HFF-Myc (cell line): ENCODE measurements around the gene TUBGCP2.

Source experiments
- DNase-seq: peaks from one replicate; pipeline ENCODE4 v3.0.0-alpha.2; 2011; ENCODE audit warnings: low read depth; ENCODE audit errors: extremely low read depth
- H3K4me3 ChIP-seq: replicated peaks from 2 replicates; pipeline ENCODE4 v1.5.1; 2011; ENCODE audit warnings: low read depth, mild to moderate bottlenecking, control low read depth, low read length
- TF ChIP-seq, protein P1 (sequence below): IDR thresholded peaks from 2 replicates; pipeline ENCODE4 v1.5.1; 2012; ENCODE audit warnings: mild to moderate bottlenecking, low read depth, low read length, control low read depth; ENCODE audit errors: missing control alignments

The TUBGCP2 gene

DNA sequence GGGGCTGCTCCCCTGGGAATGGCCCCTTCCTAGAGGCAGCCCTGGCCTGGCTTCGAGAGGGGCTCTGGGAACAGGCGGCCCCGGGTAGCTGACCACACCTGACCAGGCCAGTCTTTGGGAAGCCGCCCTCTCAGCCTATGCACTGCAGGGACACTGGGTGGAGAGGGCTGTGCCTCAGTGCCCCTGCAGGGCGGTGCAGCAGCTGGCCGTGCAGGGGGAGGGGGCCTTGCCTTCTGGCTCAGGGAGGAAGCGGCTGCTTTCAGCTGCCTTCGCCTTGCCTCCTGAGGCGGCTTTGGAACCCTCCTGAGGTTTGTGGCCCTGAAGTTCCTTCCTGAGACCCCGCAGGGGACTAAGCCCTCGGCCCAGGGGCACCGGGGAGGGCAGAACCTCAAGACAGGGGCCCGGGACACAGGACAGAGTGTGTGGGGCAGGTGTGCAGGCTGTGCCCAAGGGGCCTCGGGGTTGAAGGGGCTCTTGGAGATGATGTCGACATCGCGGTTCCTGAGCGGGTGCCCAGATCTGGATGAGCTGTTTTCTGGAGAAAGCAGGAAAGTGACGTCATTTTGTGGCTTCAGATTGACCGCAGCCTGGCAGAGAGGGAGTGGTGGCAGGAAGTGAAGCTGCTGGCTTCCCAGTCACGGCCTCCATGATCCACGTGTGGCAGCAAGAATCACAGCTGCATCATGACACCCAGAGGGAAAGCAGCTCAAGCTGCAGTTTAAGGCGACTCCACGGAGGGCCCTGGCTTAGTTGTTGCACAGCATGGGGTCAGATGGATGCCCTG lies 49.7 kb downstream of the TUBGCP2 start:
- DNase-seq = peak; percentile 98
- TF ChIP-seq, protein P1, sequence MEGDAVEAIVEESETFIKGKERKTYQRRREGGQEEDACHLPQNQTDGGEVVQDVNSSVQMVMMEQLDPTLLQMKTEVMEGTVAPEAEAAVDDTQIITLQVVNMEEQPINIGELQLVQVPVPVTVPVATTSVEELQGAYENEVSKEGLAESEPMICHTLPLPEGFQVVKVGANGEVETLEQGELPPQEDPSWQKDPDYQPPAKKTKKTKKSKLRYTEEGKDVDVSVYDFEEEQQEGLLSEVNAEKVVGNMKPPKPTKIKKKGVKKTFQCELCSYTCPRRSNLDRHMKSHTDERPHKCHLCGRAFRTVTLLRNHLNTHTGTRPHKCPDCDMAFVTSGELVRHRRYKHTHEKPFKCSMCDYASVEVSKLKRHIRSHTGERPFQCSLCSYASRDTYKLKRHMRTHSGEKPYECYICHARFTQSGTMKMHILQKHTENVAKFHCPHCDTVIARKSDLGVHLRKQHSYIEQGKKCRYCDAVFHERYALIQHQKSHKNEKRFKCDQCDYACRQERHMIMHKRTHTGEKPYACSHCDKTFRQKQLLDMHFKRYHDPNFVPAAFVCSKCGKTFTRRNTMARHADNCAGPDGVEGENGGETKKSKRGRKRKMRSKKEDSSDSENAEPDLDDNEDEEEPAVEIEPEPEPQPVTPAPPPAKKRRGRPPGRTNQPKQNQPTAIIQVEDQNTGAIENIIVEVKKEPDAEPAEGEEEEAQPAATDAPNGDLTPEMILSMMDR = no peak
- no peak overlapping the region for H3K4me3 ChIP-seq

- DNase-seq = no peak
- no peak overlapping the region for H3K4me3 ChIP-seq
- TF ChIP-seq, protein P1 = no peak
These were observed 50.4 kb downstream of the TUBGCP2 start for GRCh38 chr10:133258066-133258817.

- no peak for DNase-seq
- TF ChIP-seq, protein P1 = peak; percentile 27
- H3K4me3 ChIP-seq = no peak overlapping the region
These were observed 51.1 kb downstream of the TUBGCP2 start for GRCh38 chr10:133257489-133258065.

GRCh38 chr10:133255323-133255722 lies 53.3 kb downstream of the TUBGCP2 start:
- no peak overlapping the region for H3K4me3 ChIP-seq
- DNase-seq = no peak
- TF ChIP-seq, protein P1 = no peak

- DNase-seq = no peak
- H3K4me3 ChIP-seq = no peak overlapping the region
- TF ChIP-seq, protein P1 = no peak
These were observed 54.1 kb downstream of the TUBGCP2 start for GRCh38 chr10:133254421-133255120.

DNA sequence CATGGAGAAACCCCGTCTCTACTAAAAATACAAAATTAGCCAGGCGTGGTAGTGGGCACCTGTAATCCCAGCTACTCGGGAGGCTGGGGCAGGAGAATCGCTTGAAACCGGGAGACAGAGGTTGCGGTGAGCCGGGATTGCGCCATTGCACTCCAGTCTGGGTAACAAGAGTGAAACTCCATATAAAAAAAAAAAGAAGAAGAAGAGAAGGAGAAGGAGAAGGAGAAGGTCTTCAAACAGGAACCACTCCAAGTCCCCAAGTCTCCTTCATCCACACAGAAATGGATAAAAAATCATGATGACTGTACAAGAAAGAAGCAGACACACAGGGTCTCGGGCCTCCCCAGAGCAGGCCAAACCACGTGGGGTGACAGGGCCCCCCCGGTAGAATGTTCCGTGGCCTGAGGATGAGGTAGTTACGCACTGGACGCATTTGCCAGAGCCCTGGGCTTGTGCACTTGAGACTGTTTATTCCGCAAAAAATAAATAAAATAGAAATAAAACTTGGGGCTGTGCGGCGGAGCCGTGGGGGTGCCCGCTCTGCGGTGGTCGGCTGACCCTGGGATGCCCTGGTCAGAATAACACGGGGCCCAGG lies 55.2 kb downstream of the TUBGCP2 start:
- no peak overlapping the region for H3K4me3 ChIP-seq
- TF ChIP-seq, protein P1 = no peak
- DNase-seq = no peak
